SK-N-SH treated with all-trans-retinoic acid at 6 μM for 48 hours (cell line): ENCODE results near the gene IFI16.

Source experiments
- ATAC-seq: fragments of 200-7000 bp; cut with Tn5 transposase; 3 replicates; pipeline ENCODE4 v1.9.1; 2020; ENCODE audit warnings: mild to moderate bottlenecking, moderate library complexity
- ARNTL ChIP-seq: fragments of 450-650 bp; formaldehyde crosslinking; IDR thresholded peaks from 2 replicates; pipeline ENCODE4 v1.5.0; 2020; ENCODE audit warnings: low read depth, mild to moderate bottlenecking, moderate library complexity, borderline replicate concordance
- BACH2 ChIP-seq: fragments of 250-450 bp; sonication (Bioruptor Pico); IDR thresholded peaks from 2 replicates; pipeline ENCODE4 v1.9.0; 2021; ENCODE audit warnings: mild to moderate bottlenecking, borderline replicate concordance
- CSDC2 ChIP-seq: fragments of 250-450 bp; sonication (Bioruptor Pico); IDR thresholded peaks from 2 replicates; pipeline ENCODE4 v1.5.0; 2020; ENCODE audit warnings: mild to moderate bottlenecking, moderate library complexity
- ISL1 ChIP-seq: fragments of 250-450 bp; sonication (Bioruptor Pico); IDR thresholded peaks from 2 replicates; pipeline ENCODE4 v2.1.2; 2022; ENCODE audit warnings: mild to moderate bottlenecking, moderate library complexity
- OSR1 ChIP-seq: fragments of 250-450 bp; sonication (Bioruptor Pico); IDR thresholded peaks from 2 replicates; pipeline ENCODE4 v1.8.0; 2022; ENCODE audit warnings: moderate library complexity, mild to moderate bottlenecking, inconsistent platforms
- PATZ1 ChIP-seq: fragments of 250-450 bp; sonication (Bioruptor Pico); IDR thresholded peaks from 2 replicates; pipeline ENCODE4 v1.8.0; 2020; ENCODE audit warnings: mild to moderate bottlenecking, moderate library complexity, borderline replicate concordance
- POU6F1 ChIP-seq: fragments of 250-450 bp; sonication (Bioruptor Pico); IDR thresholded peaks from 2 replicates; pipeline ENCODE4 v1.8.0; 2021; ENCODE audit warnings: low read depth, mild to moderate bottlenecking, moderate library complexity, borderline replicate concordance
- PPARA ChIP-seq: fragments of 250-450 bp; sonication (Bioruptor Pico); IDR thresholded peaks from 2 replicates; pipeline ENCODE4 v1.5.0; 2020; ENCODE audit warnings: mild to moderate bottlenecking, borderline replicate concordance
- RARB ChIP-seq: fragments of 250-450 bp; sonication (Bioruptor Pico); IDR thresholded peaks from 2 replicates; pipeline ENCODE4 v1.8.0; 2021; ENCODE audit warnings: mild to moderate bottlenecking, moderate library complexity
- SNAI2 ChIP-seq: fragments of 250-450 bp; sonication (Bioruptor Pico); IDR thresholded peaks from 2 replicates; pipeline ENCODE4 v1.5.0; 2020; ENCODE audit warnings: mild to moderate bottlenecking, moderate library complexity
- TCF4 ChIP-seq: fragments of 250-450 bp; sonication (Bioruptor Pico); IDR thresholded peaks from 2 replicates; pipeline ENCODE4 v1.8.0; 2021; ENCODE audit warnings: mild to moderate bottlenecking, moderate library complexity, borderline replicate concordance
- TOX ChIP-seq: fragments of 250-450 bp; sonication (Bioruptor Pico); IDR thresholded peaks from 2 replicates; pipeline ENCODE4 v1.8.0; 2021; ENCODE audit warnings: mild to moderate bottlenecking, moderate library complexity, borderline replicate concordance
- TSHZ2 ChIP-seq: fragments of 250-450 bp; sonication (Bioruptor Pico); IDR thresholded peaks from 2 replicates; pipeline ENCODE4 v1.5.0; 2020; ENCODE audit warnings: mild to moderate bottlenecking, moderate library complexity
- ZC3H10 ChIP-seq: fragments of 250-450 bp; sonication (Bioruptor Pico); IDR thresholded peaks from 2 replicates; pipeline ENCODE4 v1.5.1; 2021; ENCODE audit warnings: mild to moderate bottlenecking, moderate library complexity
- ZFP3 ChIP-seq: fragments of 250-450 bp; sonication (Bioruptor Pico); IDR thresholded peaks from 2 replicates; pipeline ENCODE4 v1.5.0; 2020; ENCODE audit warnings: mild to moderate bottlenecking, moderate library complexity
- ZNF565 ChIP-seq: fragments of 450-650 bp; formaldehyde crosslinking; conservative IDR thresholded peaks from 2 replicates; pipeline ENCODE4 v1.5.0; 2020; ENCODE audit warnings: low read depth, mild to moderate bottlenecking, moderate library complexity
- ZNF70 ChIP-seq: fragments of 450-650 bp; formaldehyde crosslinking; IDR thresholded peaks from 2 replicates; pipeline ENCODE4 v1.5.0; 2020; ENCODE audit warnings: mild to moderate bottlenecking, moderate library complexity
- ZNF8 ChIP-seq: fragments of 450-650 bp; formaldehyde crosslinking; IDR thresholded peaks from 2 replicates; pipeline ENCODE4 v1.5.0; 2020; ENCODE audit warnings: mild to moderate bottlenecking, moderate library complexity

The IFI16 gene

GRCh38 chr1:158969855-158970254 lies 39.9 kb upstream of the IFI16 start:
- no peak for TF ChIP-seq POU6F1 (CRISPR knock-in tag)
- no peak for TF ChIP-seq TSHZ2
- TF ChIP-seq CSDC2 (CRISPR knock-in tag): no peak
- TF ChIP-seq BACH2 (CRISPR knock-in tag): no peak
- no peak for TF ChIP-seq RARB
- ATAC-seq: no peak

GRCh38 chr1:158972841-158973240 lies 36.9 kb upstream of the IFI16 start:
- no peak for TF ChIP-seq PATZ1 (CRISPR knock-in tag)
- TF ChIP-seq PPARA (CRISPR knock-in tag): no peak
- no peak for TF ChIP-seq POU6F1 (CRISPR knock-in tag)
- TF ChIP-seq ZFP3: no peak
- no peak for TF ChIP-seq ISL1
- no peak for TF ChIP-seq TOX (CRISPR knock-in tag)
- TF ChIP-seq ZNF565 (CRISPR knock-in tag): no peak
- no peak for TF ChIP-seq SNAI2 (CRISPR knock-in tag)
- TF ChIP-seq ZC3H10: no peak
- no peak for TF ChIP-seq ZNF70 (CRISPR knock-in tag)
- TF ChIP-seq CSDC2 (CRISPR knock-in tag): no peak
- no peak for TF ChIP-seq OSR1 (CRISPR knock-in tag)
- TF ChIP-seq ZNF8: no peak
- TF ChIP-seq TCF4 (CRISPR knock-in tag): no peak
- no peak for TF ChIP-seq ARNTL (CRISPR knock-in tag)
- peak; percentile 28; the same call in 1 of the 3 replicates for ATAC-seq

- no peak for TF ChIP-seq POU6F1 (CRISPR knock-in tag)
- no peak for TF ChIP-seq OSR1 (CRISPR knock-in tag)
- no peak for TF ChIP-seq RARB
- ATAC-seq: no peak
These were observed 33.5 kb upstream of the IFI16 start for GRCh38 chr1:158976219-158976618.

GRCh38 chr1:158978730-158979129 lies 31.0 kb upstream of the IFI16 start:
- no peak for TF ChIP-seq ZFP3
- TF ChIP-seq SNAI2 (CRISPR knock-in tag): no peak
- TF ChIP-seq, all 23 proteins: peak for 0
- no peak for ATAC-seq
